ENCODE data around the gene DLX4.

The DLX4 gene, protein sequence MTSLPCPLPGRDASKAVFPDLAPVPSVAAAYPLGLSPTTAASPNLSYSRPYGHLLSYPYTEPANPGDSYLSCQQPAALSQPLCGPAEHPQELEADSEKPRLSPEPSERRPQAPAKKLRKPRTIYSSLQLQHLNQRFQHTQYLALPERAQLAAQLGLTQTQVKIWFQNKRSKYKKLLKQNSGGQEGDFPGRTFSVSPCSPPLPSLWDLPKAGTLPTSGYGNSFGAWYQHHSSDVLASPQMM

DNA sequence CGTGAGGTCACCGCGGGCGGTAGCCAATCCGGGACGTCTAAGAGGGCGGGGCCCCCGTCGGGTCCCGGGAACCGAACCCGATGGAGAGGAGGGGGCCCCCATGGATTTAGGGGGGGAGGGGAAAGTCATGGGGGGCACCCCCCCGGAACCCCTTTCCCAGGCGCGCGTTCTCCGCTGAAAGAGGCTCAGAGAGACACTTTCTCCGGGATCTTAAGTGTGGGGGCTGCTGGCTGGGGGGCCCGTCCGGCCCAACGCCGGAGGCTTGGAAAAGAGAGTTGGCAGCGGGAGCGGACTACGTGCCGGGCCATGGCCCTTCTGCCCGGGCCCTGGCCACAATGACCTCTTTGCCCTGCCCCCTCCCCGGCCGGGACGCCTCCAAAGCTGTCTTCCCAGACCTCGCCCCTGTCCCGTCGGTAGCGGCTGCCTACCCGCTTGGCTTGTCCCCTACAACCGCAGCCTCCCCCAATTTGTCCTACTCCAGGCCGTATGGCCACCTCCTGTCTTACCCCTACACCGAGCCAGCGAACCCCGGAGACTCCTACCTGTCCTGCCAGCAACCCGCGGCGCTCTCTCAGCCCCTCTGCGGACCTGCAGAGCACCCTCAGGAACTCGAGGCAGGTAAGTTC is at the start of gene DLX4:
Gene DLX4, plus strand, starts transcription at position 57 of the 626 bp plus-strand sequence. Its CDS starts 279 bp downstream, at position 336.
- in situ Hi-C loops (cut with HindIII; ENCODE audit: low sequenced_read_pairs) = no loop called here

DNA sequence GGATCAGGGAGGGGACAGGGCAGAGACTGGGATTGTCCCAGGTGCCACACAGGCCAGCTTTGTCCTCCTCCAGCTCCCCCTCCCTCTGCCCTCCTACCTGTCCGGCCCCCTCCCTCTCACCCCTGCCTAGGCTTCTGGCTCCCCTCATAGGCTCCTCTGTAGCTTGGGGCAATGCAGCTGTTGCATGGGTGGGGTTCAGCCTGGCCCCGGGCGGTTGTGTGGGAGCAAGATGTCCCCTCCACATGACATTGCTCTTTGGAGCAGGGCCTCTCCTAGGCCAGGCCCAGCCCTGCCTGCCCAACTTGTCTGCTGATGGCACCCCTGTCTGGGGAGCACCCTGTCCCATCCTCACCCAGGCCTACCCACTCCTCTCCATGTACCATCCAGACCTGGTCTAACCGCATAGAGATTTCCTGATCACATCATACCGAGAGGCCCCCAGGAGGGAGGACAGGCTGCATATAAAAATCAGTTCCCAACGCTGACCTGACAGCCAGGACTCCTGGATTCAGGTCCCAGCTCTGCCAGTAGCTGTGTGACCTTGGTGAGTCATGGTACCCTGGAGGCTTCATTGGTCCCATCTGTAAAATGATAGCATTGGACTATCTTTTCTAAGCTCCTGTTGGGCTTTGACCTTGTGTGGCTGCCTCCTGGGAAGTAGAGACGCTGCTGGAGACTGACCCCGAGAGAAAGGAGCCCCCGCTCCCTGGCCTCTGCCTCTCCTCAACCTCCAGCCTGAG is 48.8 kb upstream of the DLX4 start:
- in situ Hi-C loops (cut with HindIII; ENCODE audit: low sequenced_read_pairs) = no loop called here

DNA sequence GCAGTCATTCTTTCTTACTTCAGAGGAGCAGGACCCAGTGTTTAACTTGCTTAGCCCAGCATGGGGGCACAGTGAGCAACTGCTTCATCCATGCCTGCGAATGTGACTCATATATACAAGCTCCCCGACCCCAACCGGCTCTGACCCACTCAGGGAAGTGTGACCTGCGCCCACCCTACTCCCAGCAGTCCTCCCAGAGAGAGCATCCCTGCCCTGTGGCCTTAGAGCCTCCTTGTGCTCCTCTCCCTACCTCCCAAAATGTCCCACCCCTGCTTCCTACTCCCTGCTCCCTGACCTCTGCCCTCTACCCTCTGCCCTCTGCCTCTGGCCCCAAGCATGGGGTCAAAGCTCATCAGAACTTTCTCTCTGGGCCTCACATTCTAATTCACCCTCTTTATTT is 46.9 kb upstream of the DLX4 start:
- in situ Hi-C loops (cut with HindIII; ENCODE audit: low sequenced_read_pairs) = no loop called here

- in situ Hi-C loops (cut with HindIII; ENCODE audit: low sequenced_read_pairs) = no loop called here
These were observed 44.9 kb upstream of the DLX4 start for GRCh38 chr17:49924116-49924515.

- in situ Hi-C loops (cut with HindIII; ENCODE audit: low sequenced_read_pairs) = no loop called here
These were observed 44.4 kb upstream of the DLX4 start for GRCh38 chr17:49924589-49924988.

GRCh38 chr17:49925921-49926320 is 43.1 kb upstream of the DLX4 start:
- in situ Hi-C loops (cut with HindIII; ENCODE audit: low sequenced_read_pairs) = no loop called here

GRCh38 chr17:49926886-49927285 is 42.1 kb upstream of the DLX4 start:
- in situ Hi-C loops (cut with HindIII; ENCODE audit: low sequenced_read_pairs) = no loop called here

GRCh38 chr17:49928126-49928800 is 40.7 kb upstream of the DLX4 start:
- in situ Hi-C loops (cut with HindIII; ENCODE audit: low sequenced_read_pairs) = no loop called here

DNA sequence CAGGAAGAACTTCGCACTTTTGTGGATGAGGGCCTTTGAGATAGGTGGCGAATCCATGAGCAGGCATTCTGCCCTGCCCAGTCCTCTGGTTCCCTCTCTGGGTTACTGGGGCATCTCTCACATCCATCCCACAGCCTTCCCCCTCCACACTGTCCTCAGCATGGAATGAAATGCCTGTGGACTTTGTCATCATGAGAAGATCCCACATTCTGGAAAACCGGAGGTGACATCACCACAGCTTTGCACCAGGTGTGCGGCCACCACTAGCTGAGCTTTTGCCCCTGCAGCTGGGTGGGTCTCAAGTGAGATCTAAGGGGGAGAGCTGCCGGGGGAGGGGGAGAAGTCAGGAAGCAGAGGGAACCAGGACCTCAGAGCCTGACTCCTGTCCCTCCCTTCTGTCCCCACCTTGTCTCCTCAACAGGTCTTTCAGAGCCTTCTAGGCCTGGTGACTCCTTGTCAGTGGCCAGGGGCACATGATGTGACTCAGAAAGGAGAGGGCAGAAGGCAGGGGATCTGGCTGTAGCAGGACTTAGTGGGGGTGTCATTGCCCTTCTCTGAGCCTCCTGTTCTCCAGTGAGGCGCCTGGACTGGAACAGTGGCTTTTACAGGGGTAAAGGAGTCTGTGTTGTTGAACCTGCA is 40.0 kb upstream of the DLX4 start:
- in situ Hi-C loops (cut with HindIII; ENCODE audit: low sequenced_read_pairs) = no loop called here

DNA sequence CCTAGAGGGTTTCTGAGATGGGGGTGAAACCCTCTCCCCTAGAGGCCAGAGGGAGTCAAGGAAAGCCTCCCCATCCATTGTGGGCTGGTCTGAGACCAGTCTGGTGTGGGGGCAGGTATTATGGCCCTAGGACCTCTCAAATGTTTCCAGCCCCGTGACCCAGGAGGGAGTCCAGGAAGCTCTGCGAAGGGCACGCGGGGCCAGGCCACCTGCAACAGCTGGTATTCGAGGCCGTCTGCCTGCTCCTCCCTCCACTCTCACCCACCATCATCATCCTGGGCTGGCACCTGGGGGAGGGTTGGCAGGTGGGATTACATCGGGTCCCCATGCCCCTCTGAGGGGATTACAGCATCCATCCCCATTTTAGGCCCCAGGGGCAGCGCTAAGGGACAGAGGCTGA is 38.1 kb upstream of the DLX4 start:
- in situ Hi-C loops (cut with HindIII; ENCODE audit: low sequenced_read_pairs) = no loop called here

- in situ Hi-C loops (cut with HindIII; ENCODE audit: low sequenced_read_pairs) = no loop called here
These were observed 37.4 kb upstream of the DLX4 start for GRCh38 chr17:49931416-49932137.

- in situ Hi-C loops (cut with HindIII; ENCODE audit: low sequenced_read_pairs) = no loop called here
These were observed 36.8 kb upstream of the DLX4 start for GRCh38 chr17:49932138-49932723.

- in situ Hi-C loops (cut with HindIII; ENCODE audit: low sequenced_read_pairs) = no loop called here
These were observed 36.1 kb upstream of the DLX4 start for GRCh38 chr17:49932901-49933300.

DNA sequence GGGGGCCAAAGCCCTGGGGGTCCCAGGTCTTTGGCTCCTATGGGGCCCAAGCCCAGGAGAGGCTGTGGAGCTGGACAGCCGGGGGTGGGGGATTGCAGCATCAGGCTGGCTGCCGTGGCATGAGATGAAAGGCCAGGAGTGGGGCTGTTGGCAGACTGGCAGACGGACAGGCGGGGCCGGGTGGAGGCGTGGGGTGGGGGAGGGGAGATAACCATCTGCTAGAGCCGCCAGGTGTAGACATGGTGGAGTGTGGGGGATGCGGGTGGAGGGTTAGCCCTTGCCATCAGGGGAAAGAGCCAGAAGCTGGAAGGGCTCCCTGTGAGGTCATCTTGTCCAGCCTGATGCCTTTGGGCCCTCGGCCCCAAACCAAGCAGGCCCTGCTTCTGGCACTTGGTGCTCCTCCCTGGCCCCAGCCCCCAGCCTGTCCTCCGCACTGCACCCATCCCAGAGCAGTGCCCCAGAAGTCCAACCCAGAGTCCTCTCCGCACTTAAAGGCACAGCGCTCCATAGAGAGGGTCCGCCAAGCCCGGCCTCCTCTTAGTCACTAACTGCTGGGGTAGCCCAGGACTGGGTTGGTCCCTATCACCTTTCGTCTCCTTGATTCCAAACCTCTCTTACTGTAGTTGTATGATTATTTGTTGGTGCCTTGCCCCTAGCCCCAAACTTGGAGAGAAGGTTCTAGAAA is 33.3 kb upstream of the DLX4 start:
- in situ Hi-C loops (cut with HindIII; ENCODE audit: low sequenced_read_pairs) = no loop called here

DNA sequence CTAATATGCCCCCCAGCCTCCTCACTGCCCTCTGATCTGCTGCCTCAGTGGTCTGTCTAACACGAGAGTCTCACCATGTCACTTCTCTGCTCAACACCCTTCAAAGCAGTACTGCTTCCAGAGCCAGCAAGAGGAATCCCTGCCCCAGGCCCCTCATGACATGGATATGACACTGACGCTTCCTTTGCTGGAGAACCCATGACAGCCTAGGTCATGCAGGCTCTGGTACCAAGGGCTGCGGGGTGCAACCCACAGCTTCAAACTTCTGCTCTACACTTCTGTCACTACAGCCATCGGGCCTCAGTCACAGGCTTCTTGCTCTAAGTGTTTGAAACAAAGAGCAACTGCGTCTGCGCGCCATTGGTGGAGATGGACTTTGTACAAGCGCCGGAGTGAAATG is 32.6 kb upstream of the DLX4 start:
- in situ Hi-C loops (cut with HindIII; ENCODE audit: low sequenced_read_pairs) = no loop called here

DNA sequence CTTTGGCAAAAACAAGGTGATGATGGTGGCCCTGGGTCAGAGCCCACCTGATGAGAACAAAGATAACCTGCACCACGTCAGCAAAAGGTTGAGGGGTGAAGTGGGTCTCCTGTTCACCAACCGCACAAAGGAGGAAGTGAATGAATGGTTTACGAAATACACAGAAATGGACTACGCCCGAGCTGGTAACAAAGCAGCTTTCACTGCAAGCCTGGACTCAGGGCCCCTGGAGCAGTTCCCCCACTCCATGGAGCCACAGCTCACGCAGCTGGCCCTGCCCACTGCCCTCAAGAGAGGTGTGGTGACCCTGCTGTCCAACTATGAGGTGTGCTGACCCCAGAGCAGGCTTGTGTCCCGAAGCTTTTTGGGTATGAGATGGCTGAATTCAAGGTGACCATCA is 29.7 kb upstream of the DLX4 start:
- in situ Hi-C loops (cut with HindIII; ENCODE audit: low sequenced_read_pairs) = no loop called here

- in situ Hi-C loops (cut with HindIII; ENCODE audit: low sequenced_read_pairs) = no loop called here
These were observed 27.6 kb upstream of the DLX4 start for GRCh38 chr17:49941427-49941826.

DNA sequence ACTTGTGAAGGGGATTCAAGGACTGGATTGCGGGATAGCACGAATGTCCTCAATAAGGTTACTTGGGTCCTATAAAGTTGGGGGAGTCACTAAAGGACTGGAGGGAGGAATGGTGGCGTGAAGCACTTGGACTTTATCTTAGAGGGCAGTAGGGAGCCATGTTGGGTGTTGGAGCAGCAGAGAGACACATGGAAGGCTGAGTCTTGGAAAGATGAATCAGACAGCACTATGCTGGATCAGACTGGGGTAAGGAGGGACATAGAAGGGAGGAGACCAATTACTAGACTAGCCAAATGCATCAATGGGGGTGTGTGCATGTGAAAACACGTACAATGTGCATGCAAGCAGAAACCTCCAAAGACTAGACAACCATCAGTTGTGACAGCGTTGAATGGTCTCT is 26.0 kb upstream of the DLX4 start:
- in situ Hi-C loops (cut with HindIII; ENCODE audit: low sequenced_read_pairs) = no loop called here

GRCh38 chr17:49944273-49944870 is 24.6 kb upstream of the DLX4 start:
- in situ Hi-C loops (cut with HindIII; ENCODE audit: low sequenced_read_pairs) = no loop called here
